Ovary (tissue), 9 donors: ENCODE data around the gene ARIH2. TPM values are rescaled to one million over a fixed set of nuclear protein-coding genes. Genes with fewer than 3 reads are reported as not detected.

Experiments used
- DNase-seq, 5 donors: peaks; one replicate each; pipeline ENCODE4 v3.0.0-alpha.2; 2019 to 2020
- H3K27ac ChIP-seq, 2 donors: fragments of 200-600 bp; one replicate each; pipeline versions ENCODE4 v1.5.1 to v1.8.0; 2019 to 2022
- H3K27me3 ChIP-seq: fragments of 200-600 bp; one replicate; pipeline ENCODE4 v1.8.0; 2022
- H3K36me3 ChIP-seq: fragments of 200-600 bp; sonication (generic); one replicate; pipeline ENCODE4 v1.5.1; 2019
- H3K4me1 ChIP-seq: one replicate; pipeline ENCODE4 v1.8.1; 2013; ENCODE audit warnings: mild to moderate bottlenecking, moderate library complexity; ENCODE audit not compliant: insufficient read depth
- H3K4me3 ChIP-seq: fragments of 200-600 bp; sonication (generic); one replicate; pipeline ENCODE4 v1.5.1; 2017
- H3K9me3 ChIP-seq, 2 donors: fragments of 200-600 bp in 1 of 2; sonication (generic) in 1 of 2; one replicate each; pipeline versions ENCODE4 v1.5.1 to v1.8.1; 2013 to 2019; ENCODE audit warnings: mild to moderate bottlenecking in 1 of 2, moderate library complexity in 1 of 2
- CTCF ChIP-seq, 3 donors: fragments of 450-650 bp in 2 of 3; fragments of 200-600 bp in 1 of 3; IDR thresholded peaks; one replicate each; pipeline versions ENCODE4 v1.5.1 to v1.8.0; 2016 to 2022; ENCODE audit warnings: antibody characterized with exemption in 3 of 3, mild to moderate bottlenecking in 1 of 3
- EP300 ChIP-seq: sonication (generic); formaldehyde crosslinking; IDR thresholded peaks from one replicate; pipeline ENCODE4 v1.6.1; 2017; ENCODE audit warnings: antibody characterized with exemption
- POLR2A ChIP-seq: fragments of 450-650 bp; IDR thresholded peaks from one replicate; pipeline ENCODE4 v1.6.1; 2017; ENCODE audit warnings: antibody characterized with exemption, mild to moderate bottlenecking, moderate library complexity
- WGBS, 3 donors: extraction: QIAGEN DNeasy Blood & Tissue Kit in 1 of 3; methylation state at CpG; one replicate each; pipeline versions ENCODE4 v1.1.5 to v1.1.7; 2013 to 2017; 5-methylcytosine and 5-hydroxymethylcytosine counted together
- intact Hi-C, 4 donors: fragments of 100-400 bp; cut with DNase I; formaldehyde crosslinking; loops; one replicate each; pipeline versions ENCODE4 v1.11.0 to v1.15.1; 2022 to 2023
- polyA plus RNA-seq, 2 donors: library from polyadenylated mRNA; stranded (reverse); fragments of 200-250 nt in 1 of 2; fragments of 350-450 nt in 1 of 2; fragmentation: Illumina TruSeq in 1 of 2; extraction: RNeasy Lipid Tissue Mini Kit (QIAGEN cat#74804) in 1 of 2; gene quantifications; one replicate each; pipeline ENCODE4 v1.2.3, GENCODE V29; 2013 to 2014
- total RNA-seq, 7 donors: library from RNA; depleted of rRNA in 2 of 7; stranded (reverse); fragments of >200 nt in 2 of 7; fragmentation: NEBNext Ultra II Directional in 3 of 7; extraction: Animal tissue kit (Norgen Biotek cat#: 25700) in 3 of 7; gene quantifications; one replicate each; pipeline versions ENCODE4 v1.1.0 to v1.2.4, GENCODE V29; 2016 to 2023
- donor health status: DM: no; HTN: no; CAD: no; lungs with moderate emphysema.
- donor health status: DM: no; HTN: no; CAD: no.
- donor health status: Bipolar disorder and iron deficiency.
- donor health status: DM: yes; HTN: yes; CAD: no.
- donor health status: DM: no; HTN: no; CAD: no.
- donor health status: DM: yes; HTN: yes; CAD: no.

Gene ARIH2
- total and polyA plus RNA-seq, 9 donors: 39.6 to 95.7 (median 72.0) TPM

GRCh38 chr3:49004352-49005302, 86.0 kb downstream of the ARIH2 start:
- intact Hi-C loops: no loop called here

GRCh38 chr3:49005303-49005680, 86.7 kb downstream of the ARIH2 start:
- no peak for DNase-seq
- intact Hi-C loops: no loop called here
- Histone ChIP-seq H3K4me3 (no peak overlapping the region), H3K4me1 (peaks cover 6% of the 10 kb centered on the region), H3K27ac (peak overlapping the region in 1 of 2 donors; percentile 91), H3K9me3 (no peaks in the 10 kb centered on the region), H3K27me3 (no peaks in the 10 kb centered on the region), H3K36me3 (no peaks in the 10 kb centered on the region)
- no peak for TF ChIP-seq EP300
- no peak for TF ChIP-seq POLR2A
- no peak for TF ChIP-seq CTCF (IDR thresholded peaks at IDR 0.05)
- WGBS, 3 donors: 98 to 99% (median 98%) methylated on average over 3 of the region's 3 CpGs

More at GRCh38 chr3:49004352-49005302, 86.0 kb downstream of the ARIH2 start:
- Histone ChIP-seq H3K27ac (no peak overlapping the region), H3K27me3 (no peaks in the 10 kb centered on the region), H3K4me3 (no peak overlapping the region), H3K36me3 (no peaks in the 10 kb centered on the region), H3K4me1 (peaks cover 6% of the 10 kb centered on the region), H3K9me3 (no peaks in the 10 kb centered on the region)
- TF ChIP-seq CTCF (IDR thresholded peaks at IDR 0.05) (no peak), POLR2A (no peak)
- peak in 4 of 5 donors; percentile 58 to 68 (median 64) for DNase-seq
- 86 to 90% (median 86%) methylated on average over 16 of the region's 16 CpGs for WGBS, 3 donors

GRCh38 chr3:49005998-49006397, 87.4 kb downstream of the ARIH2 start:
- DNase-seq: peak in 1 of 5 donors; percentile 53

More at GRCh38 chr3:49005998-49006397, 87.4 kb downstream of the ARIH2 start:
- peak overlapping the region; percentile 91 to 97 for H3K27ac ChIP-seq
- H3K4me3 ChIP-seq: no peak overlapping the region
- TF ChIP-seq CTCF (IDR thresholded peaks at IDR 0.05) (no peak), POLR2A (no peak), EP300 (no peak)
- no peaks in the 10 kb centered on the region for H3K36me3 ChIP-seq
- WGBS, 3 donors: 93 to 98% (median 96%) methylated on average over 5 of the region's 5 CpGs
- intact Hi-C loops: loop anchor here in 1 of 4 donors (2.0 kb wide), 1 partner anchor 15 kb away; the partner anchor contains the start of gene P4HTM
- peaks cover 6% of the 10 kb centered on the region for H3K4me1 ChIP-seq
- H3K27me3 ChIP-seq: no peaks in the 10 kb centered on the region
- H3K9me3 ChIP-seq: no peaks in the 10 kb centered on the region
